GM23338 (cell line): ENCODE results near the gene MLPH. TPM values are rescaled to one million over a fixed set of nuclear protein-coding genes. Genes with fewer than 3 reads are reported as not detected.

ENCODE experiments used
- ATAC-seq: fragments of 200-7000 bp; cut with Tn5 transposase; 3 replicates; pipeline ENCODE4 v1.9.1; 2020
- DNase-seq: peaks from one replicate; pipeline ENCODE4 v3.0.0-alpha.2; 2015; ENCODE audit warnings: low spot score
- H2AFZ ChIP-seq: fragments of 200-600 bp; sonication (generic); 2 replicates; pipeline ENCODE4 v1.8.0; 2016; ENCODE audit warnings: antibody characterized with exemption, mild to moderate bottlenecking, moderate library complexity
- H3F3A ChIP-seq: fragments of 200-600 bp; sonication (generic); replicated peaks from 2 replicates; pipeline ENCODE4 v1.8.0; 2017; ENCODE audit warnings: antibody characterized with exemption, mixed run types, low read depth
- H3K27ac ChIP-seq: fragments of 200-600 bp; sonication (generic); 2 replicates; pipeline ENCODE4 v1.6.1; 2016; ENCODE audit warnings: low read depth
- H3K27me3 ChIP-seq: fragments of 200-600 bp; sonication (generic); 2 replicates; pipeline ENCODE4 v1.8.0; 2016; ENCODE audit warnings: mild to moderate bottlenecking, mixed run types, moderate library complexity; ENCODE audit not compliant: insufficient read depth
- H3K36me3 ChIP-seq: fragments of 200-600 bp; sonication (generic); 2 replicates; pipeline ENCODE4 v1.8.0; 2016; ENCODE audit warnings: mild to moderate bottlenecking; ENCODE audit not compliant: insufficient read depth
- H3K4me1 ChIP-seq: fragments of 200-600 bp; sonication (generic); 2 replicates; pipeline ENCODE4 v1.8.0; 2016; ENCODE audit warnings: mild to moderate bottlenecking, moderate library complexity; ENCODE audit not compliant: insufficient read depth
- H3K4me2 ChIP-seq: fragments of 200-600 bp; sonication (generic); 2 replicates; pipeline ENCODE4 v1.7.1; 2017; ENCODE audit warnings: mixed run types
- H3K4me3 ChIP-seq: fragments of 200-600 bp; sonication (generic); 2 replicates; pipeline ENCODE4 v1.6.1; 2016; ENCODE audit warnings: mixed run types
- H3K79me2 ChIP-seq: fragments of 200-600 bp; sonication (generic); replicated peaks from 2 replicates; pipeline ENCODE4 v1.8.0; 2017; ENCODE audit warnings: mild to moderate bottlenecking; ENCODE audit not compliant: insufficient read depth
- H3K9me2 ChIP-seq: fragments of 200-600 bp; sonication (generic); 2 replicates; pipeline ENCODE4 v1.8.0; 2017; ENCODE audit not compliant: insufficient read depth
- H4K20me1 ChIP-seq: fragments of 200-600 bp; sonication (generic); replicated peaks from 2 replicates; pipeline ENCODE4 v1.8.0; 2017; ENCODE audit warnings: mild to moderate bottlenecking; ENCODE audit not compliant: insufficient read depth
- H3K27ac Mint-ChIP-seq: 2 replicates; pipeline ENCODE4 v1.8.0; 2020; ENCODE audit warnings: inconsistent platforms, mild to moderate bottlenecking, moderate library complexity, mixed read lengths
- H3K27me3 Mint-ChIP-seq: 3 replicates; pipeline ENCODE4 v1.8.0; 2022; ENCODE audit warnings: low read depth, mild to moderate bottlenecking, moderate library complexity, mixed read lengths, inconsistent platforms; ENCODE audit not compliant: insufficient read depth, poor library complexity
- H3K36me3 Mint-ChIP-seq: 3 replicates; pipeline ENCODE4 v1.8.0; 2021; ENCODE audit warnings: low read depth, mild to moderate bottlenecking, inconsistent platforms, moderate library complexity, mixed read lengths
- H3K4me1 Mint-ChIP-seq: 3 replicates; pipeline ENCODE4 v1.8.0; 2020; ENCODE audit warnings: mild to moderate bottlenecking, inconsistent platforms, mixed read lengths
- H3K4me3 Mint-ChIP-seq: 3 replicates; pipeline ENCODE4 v1.8.0; 2021; ENCODE audit warnings: moderate library complexity, mild to moderate bottlenecking, inconsistent platforms, mixed read lengths
- H3K9me3 Mint-ChIP-seq: 3 replicates; pipeline ENCODE4 v1.8.0; 2020; ENCODE audit warnings: moderate library complexity, mild to moderate bottlenecking, inconsistent platforms, mixed read lengths
- CREB1 ChIP-seq: fragments of 250-450 bp; sonication (Bioruptor Pico); IDR thresholded peaks from 2 replicates; pipeline ENCODE4 v1.5.0; 2020; ENCODE audit warnings: low read depth, mild to moderate bottlenecking, moderate library complexity
- EZH2 ChIP-seq: fragments of 200-600 bp; sonication (generic); IDR thresholded peaks from one replicate; pipeline ENCODE4 v1.8.0; 2017; ENCODE audit warnings: antibody characterized with exemption, mild to moderate bottlenecking, low read depth; ENCODE audit not compliant: unreplicated experiment
- EZH2phosphoT487 ChIP-seq: fragments of 200-600 bp; sonication (generic); IDR thresholded peaks from one replicate; pipeline ENCODE4 v1.8.1; 2018; ENCODE audit warnings: antibody characterized with exemption; ENCODE audit not compliant: unreplicated experiment
- JUNB ChIP-seq: IDR thresholded peaks from one replicate; pipeline ENCODE4 v1.6.1; 2016; ENCODE audit warnings: antibody characterized with exemption; ENCODE audit not compliant: unreplicated experiment
- NANOG ChIP-seq: IDR thresholded peaks from 2 replicates; pipeline ENCODE4 v1.6.1; 2016; ENCODE audit warnings: antibody characterized with exemption, borderline replicate concordance
- POLR2AphosphoS5 ChIP-seq: IDR thresholded peaks from 2 replicates; pipeline ENCODE4 v1.6.1; 2016; ENCODE audit warnings: antibody characterized with exemption, low read depth
- STAT1 ChIP-seq: IDR thresholded peaks from one replicate; pipeline ENCODE4 v1.6.1; 2016; ENCODE audit warnings: antibody characterized with exemption; ENCODE audit not compliant: unreplicated experiment
- ZNF114 ChIP-seq: fragments of 250-450 bp; sonication (Bioruptor Pico); IDR thresholded peaks from 2 replicates; pipeline ENCODE4 v1.5.0; 2020; ENCODE audit warnings: mild to moderate bottlenecking, moderate library complexity
- ZNF331 ChIP-seq: fragments of 250-450 bp; sonication (Bioruptor Pico); IDR thresholded peaks from 2 replicates; pipeline ENCODE4 v1.5.0; 2020; ENCODE audit warnings: low read depth, mild to moderate bottlenecking, moderate library complexity
- polyA plus RNA-seq: library from polyadenylated mRNA; unstranded; fragments of >200 nt; fragmentation: Nextera tagmentation; extraction: Ambion mirVana; gene quantifications from 2 replicates; pipeline ENCODE4 v1.2.1, GENCODE V29; 2016
- total RNA-seq: library from RNA; depleted of rRNA; stranded (reverse); fragments of >200 nt; shearing (Covaris generic); gene quantifications from 2 replicates; pipeline ENCODE4 v1.2.3, GENCODE V29; 2014
- TF ChIP-seq, protein P1 (sequence below): IDR thresholded peaks from one replicate; pipeline ENCODE4 v1.6.1; 2018; ENCODE audit warnings: antibody characterized with exemption; ENCODE audit not compliant: unreplicated experiment
- TF ChIP-seq, protein P2 (sequence below), 2 experiments: fragments of 200-600 bp in 1 of 2; sonication (generic) in 1 of 2; conservative IDR thresholded peaks; 2 replicates each; pipeline versions ENCODE4 v1.5.1 to v1.6.1; 2016 to 2017; ENCODE audit warnings: antibody characterized with exemption in 2 of 2, low read depth in 2 of 2, mild to moderate bottlenecking in 2 of 2, moderate library complexity in 1 of 2
- TF ChIP-seq, protein P3 (sequence below): IDR thresholded peaks from 2 replicates; pipeline ENCODE4 v1.6.1; 2016; ENCODE audit warnings: antibody characterized with exemption
- TF ChIP-seq, protein P4 (sequence below): fragments of 250-450 bp; sonication (Bioruptor Pico); IDR thresholded peaks from 2 replicates; pipeline ENCODE4 v1.5.0; 2020; ENCODE audit warnings: mild to moderate bottlenecking, moderate library complexity

The MLPH gene
- total and polyA plus RNA-seq, 2 experiments from 2014 or later = 13.6 to 16.5 TPM

DNA sequence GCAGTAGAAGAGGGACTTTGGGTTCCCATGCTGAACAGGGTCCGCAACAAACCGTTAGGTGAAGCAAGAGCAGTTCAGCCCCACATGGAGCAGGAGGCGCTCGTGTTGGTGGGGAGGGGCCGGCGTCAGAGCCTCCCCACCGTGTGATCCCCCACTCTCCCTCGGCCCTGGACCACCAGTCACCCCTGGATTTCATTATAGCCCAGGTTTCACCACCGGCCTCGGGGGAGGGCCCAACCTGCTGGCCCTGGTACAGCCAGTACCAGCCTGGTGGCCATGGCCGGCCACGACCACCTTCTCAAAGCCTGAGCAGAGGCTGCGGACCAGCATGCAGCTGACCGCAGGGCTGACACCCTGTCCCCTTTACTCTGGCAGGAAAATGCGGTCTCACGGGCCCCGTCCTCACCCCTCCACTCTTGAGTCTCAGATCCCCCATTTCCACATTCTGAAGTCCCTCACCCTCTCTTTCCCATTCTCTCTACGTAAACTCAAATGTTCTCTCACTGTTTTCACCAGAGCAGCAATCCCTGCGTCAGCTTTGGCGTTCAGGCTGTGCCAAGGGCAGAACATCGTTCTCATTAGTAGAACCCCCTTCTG, 8.6 kb downstream of the MLPH start:
- TF ChIP-seq ZNF331 (CRISPR knock-in tag) (no peak), STAT1 (no peak), POLR2AphosphoS5 (no peak), CREB1 (no peak), ZNF114 (CRISPR knock-in tag) (no peak), EZH2phosphoT487 (no peak), NANOG (no peak), EZH2 (no peak), JUNB (no peak)
- TF ChIP-seq, protein P1, sequence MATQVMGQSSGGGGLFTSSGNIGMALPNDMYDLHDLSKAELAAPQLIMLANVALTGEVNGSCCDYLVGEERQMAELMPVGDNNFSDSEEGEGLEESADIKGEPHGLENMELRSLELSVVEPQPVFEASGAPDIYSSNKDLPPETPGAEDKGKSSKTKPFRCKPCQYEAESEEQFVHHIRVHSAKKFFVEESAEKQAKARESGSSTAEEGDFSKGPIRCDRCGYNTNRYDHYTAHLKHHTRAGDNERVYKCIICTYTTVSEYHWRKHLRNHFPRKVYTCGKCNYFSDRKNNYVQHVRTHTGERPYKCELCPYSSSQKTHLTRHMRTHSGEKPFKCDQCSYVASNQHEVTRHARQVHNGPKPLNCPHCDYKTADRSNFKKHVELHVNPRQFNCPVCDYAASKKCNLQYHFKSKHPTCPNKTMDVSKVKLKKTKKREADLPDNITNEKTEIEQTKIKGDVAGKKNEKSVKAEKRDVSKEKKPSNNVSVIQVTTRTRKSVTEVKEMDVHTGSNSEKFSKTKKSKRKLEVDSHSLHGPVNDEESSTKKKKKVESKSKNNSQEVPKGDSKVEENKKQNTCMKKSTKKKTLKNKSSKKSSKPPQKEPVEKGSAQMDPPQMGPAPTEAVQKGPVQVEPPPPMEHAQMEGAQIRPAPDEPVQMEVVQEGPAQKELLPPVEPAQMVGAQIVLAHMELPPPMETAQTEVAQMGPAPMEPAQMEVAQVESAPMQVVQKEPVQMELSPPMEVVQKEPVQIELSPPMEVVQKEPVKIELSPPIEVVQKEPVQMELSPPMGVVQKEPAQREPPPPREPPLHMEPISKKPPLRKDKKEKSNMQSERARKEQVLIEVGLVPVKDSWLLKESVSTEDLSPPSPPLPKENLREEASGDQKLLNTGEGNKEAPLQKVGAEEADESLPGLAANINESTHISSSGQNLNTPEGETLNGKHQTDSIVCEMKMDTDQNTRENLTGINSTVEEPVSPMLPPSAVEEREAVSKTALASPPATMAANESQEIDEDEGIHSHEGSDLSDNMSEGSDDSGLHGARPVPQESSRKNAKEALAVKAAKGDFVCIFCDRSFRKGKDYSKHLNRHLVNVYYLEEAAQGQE = no peak
- TF ChIP-seq, protein P2, sequence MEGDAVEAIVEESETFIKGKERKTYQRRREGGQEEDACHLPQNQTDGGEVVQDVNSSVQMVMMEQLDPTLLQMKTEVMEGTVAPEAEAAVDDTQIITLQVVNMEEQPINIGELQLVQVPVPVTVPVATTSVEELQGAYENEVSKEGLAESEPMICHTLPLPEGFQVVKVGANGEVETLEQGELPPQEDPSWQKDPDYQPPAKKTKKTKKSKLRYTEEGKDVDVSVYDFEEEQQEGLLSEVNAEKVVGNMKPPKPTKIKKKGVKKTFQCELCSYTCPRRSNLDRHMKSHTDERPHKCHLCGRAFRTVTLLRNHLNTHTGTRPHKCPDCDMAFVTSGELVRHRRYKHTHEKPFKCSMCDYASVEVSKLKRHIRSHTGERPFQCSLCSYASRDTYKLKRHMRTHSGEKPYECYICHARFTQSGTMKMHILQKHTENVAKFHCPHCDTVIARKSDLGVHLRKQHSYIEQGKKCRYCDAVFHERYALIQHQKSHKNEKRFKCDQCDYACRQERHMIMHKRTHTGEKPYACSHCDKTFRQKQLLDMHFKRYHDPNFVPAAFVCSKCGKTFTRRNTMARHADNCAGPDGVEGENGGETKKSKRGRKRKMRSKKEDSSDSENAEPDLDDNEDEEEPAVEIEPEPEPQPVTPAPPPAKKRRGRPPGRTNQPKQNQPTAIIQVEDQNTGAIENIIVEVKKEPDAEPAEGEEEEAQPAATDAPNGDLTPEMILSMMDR (conservative IDR thresholded peaks at IDR 0.05; ENCODE audit: low read depth in 2 of 2) = no peak
- TF ChIP-seq, protein P3, sequence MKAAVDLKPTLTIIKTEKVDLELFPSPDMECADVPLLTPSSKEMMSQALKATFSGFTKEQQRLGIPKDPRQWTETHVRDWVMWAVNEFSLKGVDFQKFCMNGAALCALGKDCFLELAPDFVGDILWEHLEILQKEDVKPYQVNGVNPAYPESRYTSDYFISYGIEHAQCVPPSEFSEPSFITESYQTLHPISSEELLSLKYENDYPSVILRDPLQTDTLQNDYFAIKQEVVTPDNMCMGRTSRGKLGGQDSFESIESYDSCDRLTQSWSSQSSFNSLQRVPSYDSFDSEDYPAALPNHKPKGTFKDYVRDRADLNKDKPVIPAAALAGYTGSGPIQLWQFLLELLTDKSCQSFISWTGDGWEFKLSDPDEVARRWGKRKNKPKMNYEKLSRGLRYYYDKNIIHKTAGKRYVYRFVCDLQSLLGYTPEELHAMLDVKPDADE = no peak
- TF ChIP-seq, protein P4, sequence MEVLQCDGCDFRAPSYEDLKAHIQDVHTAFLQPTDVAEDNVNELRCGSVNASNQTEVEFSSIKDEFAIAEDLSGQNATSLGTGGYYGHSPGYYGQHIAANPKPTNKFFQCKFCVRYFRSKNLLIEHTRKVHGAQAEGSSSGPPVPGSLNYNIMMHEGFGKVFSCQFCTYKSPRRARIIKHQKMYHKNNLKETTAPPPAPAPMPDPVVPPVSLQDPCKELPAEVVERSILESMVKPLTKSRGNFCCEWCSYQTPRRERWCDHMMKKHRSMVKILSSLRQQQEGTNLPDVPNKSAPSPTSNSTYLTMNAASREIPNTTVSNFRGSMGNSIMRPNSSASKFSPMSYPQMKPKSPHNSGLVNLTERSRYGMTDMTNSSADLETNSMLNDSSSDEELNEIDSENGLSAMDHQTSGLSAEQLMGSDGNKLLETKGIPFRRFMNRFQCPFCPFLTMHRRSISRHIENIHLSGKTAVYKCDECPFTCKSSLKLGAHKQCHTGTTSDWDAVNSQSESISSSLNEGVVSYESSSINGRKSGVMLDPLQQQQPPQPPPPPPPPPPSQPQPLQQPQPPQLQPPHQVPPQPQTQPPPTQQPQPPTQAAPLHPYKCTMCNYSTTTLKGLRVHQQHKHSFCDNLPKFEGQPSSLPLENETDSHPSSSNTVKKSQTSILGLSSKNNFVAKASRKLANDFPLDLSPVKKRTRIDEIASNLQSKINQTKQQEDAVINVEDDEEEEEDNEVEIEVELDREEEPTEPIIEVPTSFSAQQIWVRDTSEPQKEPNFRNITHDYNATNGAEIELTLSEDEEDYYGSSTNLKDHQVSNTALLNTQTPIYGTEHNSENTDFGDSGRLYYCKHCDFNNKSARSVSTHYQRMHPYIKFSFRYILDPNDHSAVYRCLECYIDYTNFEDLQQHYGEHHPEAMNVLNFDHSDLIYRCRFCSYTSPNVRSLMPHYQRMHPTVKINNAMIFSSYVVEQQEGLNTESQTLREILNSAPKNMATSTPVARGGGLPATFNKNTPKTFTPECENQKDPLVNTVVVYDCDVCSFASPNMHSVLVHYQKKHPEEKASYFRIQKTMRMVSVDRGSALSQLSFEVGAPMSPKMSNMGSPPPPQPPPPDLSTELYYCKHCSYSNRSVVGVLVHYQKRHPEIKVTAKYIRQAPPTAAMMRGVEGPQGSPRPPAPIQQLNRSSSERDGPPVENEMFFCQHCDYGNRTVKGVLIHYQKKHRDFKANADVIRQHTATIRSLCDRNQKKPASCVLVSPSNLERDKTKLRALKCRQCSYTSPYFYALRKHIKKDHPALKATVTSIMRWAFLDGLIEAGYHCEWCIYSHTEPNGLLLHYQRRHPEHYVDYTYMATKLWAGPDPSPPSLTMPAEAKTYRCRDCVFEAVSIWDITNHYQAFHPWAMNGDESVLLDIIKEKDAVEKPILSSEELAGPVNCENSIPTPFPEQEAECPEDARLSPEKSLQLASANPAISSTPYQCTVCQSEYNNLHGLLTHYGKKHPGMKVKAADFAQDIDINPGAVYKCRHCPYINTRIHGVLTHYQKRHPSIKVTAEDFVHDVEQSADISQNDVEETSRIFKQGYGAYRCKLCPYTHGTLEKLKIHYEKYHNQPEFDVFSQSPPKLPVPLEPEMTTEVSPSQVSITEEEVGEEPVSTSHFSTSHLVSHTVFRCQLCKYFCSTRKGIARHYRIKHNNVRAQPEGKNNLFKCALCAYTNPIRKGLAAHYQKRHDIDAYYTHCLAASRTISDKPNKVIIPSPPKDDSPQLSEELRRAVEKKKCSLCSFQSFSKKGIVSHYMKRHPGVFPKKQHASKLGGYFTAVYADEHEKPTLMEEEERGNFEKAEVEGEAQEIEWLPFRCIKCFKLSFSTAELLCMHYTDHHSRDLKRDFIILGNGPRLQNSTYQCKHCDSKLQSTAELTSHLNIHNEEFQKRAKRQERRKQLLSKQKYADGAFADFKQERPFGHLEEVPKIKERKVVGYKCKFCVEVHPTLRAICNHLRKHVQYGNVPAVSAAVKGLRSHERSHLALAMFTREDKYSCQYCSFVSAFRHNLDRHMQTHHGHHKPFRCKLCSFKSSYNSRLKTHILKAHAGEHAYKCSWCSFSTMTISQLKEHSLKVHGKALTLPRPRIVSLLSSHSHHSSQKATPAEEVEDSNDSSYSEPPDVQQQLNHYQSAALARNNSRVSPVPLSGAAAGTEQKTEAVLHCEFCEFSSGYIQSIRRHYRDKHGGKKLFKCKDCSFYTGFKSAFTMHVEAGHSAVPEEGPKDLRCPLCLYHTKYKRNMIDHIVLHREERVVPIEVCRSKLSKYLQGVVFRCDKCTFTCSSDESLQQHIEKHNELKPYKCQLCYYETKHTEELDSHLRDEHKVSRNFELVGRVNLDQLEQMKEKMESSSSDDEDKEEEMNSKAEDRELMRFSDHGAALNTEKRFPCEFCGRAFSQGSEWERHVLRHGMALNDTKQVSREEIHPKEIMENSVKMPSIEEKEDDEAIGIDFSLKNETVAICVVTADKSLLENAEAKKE (CRISPR knock-in tag) = no peak
- 0 out of 2 replicates have a peak, but pooled peaks cover 3% of the 10 kb centered on the region for H3K79me2 ChIP-seq
- H3K27me3 Mint-ChIP-seq = peaks cover 9% of the 10 kb centered on the region
- H3K36me3 ChIP-seq = peaks cover 6% of the 10 kb centered on the region; the same call in 1 of the 2 replicates
- peaks cover 27% of the 10 kb centered on the region for H3K4me1 Mint-ChIP-seq
- no peak overlapping the region for H3K27ac ChIP-seq
- ATAC-seq = no peak
- H3K4me3 Mint-ChIP-seq = no peak overlapping the region
- H3K27me3 ChIP-seq = no peaks in the 10 kb centered on the region
- peaks cover 10% of the 10 kb centered on the region for H3K4me1 ChIP-seq
- H3K9me2 ChIP-seq = no peaks in the 10 kb centered on the region
- H3K4me3 ChIP-seq = no peak overlapping the region
- H3K9me3 Mint-ChIP-seq = peaks cover 24% of the 10 kb centered on the region
- DNase-seq = no peak
- peaks cover 45% of the 10 kb centered on the region for H3K36me3 Mint-ChIP-seq
- H2AFZ ChIP-seq = no peak overlapping the region
- no peak overlapping the region for H3K27ac Mint-ChIP-seq
- H3F3A ChIP-seq = no peaks in the 10 kb centered on the region
- H3K4me2 ChIP-seq = no peak overlapping the region
- no peaks in the 10 kb centered on the region for H4K20me1 ChIP-seq
